B cell (primary cell): ENCODE data around the gene USP46.

Experiments
- EZH2 ChIP-seq: IDR thresholded peaks from 2 replicates; pipeline ENCODE4 v1.6.1; 2012; ENCODE audit warnings: borderline replicate concordance, low read depth, mild to moderate bottlenecking, moderate library complexity, low read length; ENCODE audit not compliant: insufficient read depth, poor library complexity, severe bottlenecking
- TF ChIP-seq, protein P1 (sequence below): fragments of 200-600 bp; IDR thresholded peaks from one replicate; pipeline ENCODE4 v1.8.0; 2022; ENCODE audit warnings: antibody characterized with exemption, mild to moderate bottlenecking

DNA sequence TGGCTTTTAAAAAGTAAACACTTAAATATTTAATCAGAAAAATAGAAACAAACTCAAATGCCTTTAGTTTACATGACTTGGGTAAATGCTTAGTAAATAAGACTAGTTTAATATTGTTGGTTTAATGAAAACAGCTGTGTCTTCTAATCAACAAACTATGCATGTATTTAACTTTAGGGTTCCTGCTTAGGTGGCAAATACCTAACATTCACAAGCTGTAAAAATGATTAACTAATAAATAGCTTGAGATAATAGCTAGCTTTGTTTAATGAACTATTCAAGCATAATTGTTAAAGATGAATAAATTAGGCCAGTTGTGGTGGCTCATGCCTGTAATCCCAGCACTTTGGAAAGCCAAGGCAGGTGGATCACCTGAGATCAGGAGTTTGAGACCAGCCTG, 30.0 kb upstream of the USP46 start:
- TF ChIP-seq EZH2, result no peak
- TF ChIP-seq, protein P1, sequence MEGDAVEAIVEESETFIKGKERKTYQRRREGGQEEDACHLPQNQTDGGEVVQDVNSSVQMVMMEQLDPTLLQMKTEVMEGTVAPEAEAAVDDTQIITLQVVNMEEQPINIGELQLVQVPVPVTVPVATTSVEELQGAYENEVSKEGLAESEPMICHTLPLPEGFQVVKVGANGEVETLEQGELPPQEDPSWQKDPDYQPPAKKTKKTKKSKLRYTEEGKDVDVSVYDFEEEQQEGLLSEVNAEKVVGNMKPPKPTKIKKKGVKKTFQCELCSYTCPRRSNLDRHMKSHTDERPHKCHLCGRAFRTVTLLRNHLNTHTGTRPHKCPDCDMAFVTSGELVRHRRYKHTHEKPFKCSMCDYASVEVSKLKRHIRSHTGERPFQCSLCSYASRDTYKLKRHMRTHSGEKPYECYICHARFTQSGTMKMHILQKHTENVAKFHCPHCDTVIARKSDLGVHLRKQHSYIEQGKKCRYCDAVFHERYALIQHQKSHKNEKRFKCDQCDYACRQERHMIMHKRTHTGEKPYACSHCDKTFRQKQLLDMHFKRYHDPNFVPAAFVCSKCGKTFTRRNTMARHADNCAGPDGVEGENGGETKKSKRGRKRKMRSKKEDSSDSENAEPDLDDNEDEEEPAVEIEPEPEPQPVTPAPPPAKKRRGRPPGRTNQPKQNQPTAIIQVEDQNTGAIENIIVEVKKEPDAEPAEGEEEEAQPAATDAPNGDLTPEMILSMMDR, result no peak
